Measurements from ENCODE around the gene CDR2L.
A peak's percentile ranks its signal among the peaks of the same experiment; 100 is the strongest.
"Not testable (repeated sequence)": the region's sequence is repeated elsewhere in the genome, so short reads cannot be mapped to it uniquely, and the experiment has no call there.

CDR2L gene

GRCh38 chr17:75020331-75021110, 33.1 kb downstream of the CDR2L start:
- no peak for TF ChIP-seq CTCF (IDR thresholded peaks at IDR 0.05; ENCODE audit: insufficient read depth, low read depth, low read length, missing control alignments)
- no peak overlapping the region for H3K4me3 ChIP-seq (ENCODE audit: low read length)
- no peak for DNase-seq (ENCODE audit: low read depth)

- no peak for TF ChIP-seq CTCF (IDR thresholded peaks at IDR 0.05; ENCODE audit: insufficient read depth, low read depth, low read length, missing control alignments)
- no peak for DNase-seq (ENCODE audit: low read depth)
- no peak overlapping the region for H3K4me3 ChIP-seq (ENCODE audit: low read length)
These were observed 37.4 kb downstream of the CDR2L start for GRCh38 chr17:75024686-75025397.

- DNase-seq (ENCODE audit: low read depth); H3K4me3 ChIP-seq (ENCODE audit: low read length): not testable (repeated sequence)
These were observed 37.9 kb downstream of the CDR2L start for GRCh38 chr17:75025398-75025734.

- DNase-seq (ENCODE audit: low read depth) = peak; percentile 68
- not testable (repeated sequence) for H3K4me3 ChIP-seq (ENCODE audit: low read length)
These were observed 39.2 kb downstream of the CDR2L start for GRCh38 chr17:75026650-75027049.

- no peak overlapping the region for H3K4me3 ChIP-seq (ENCODE audit: low read length)
- no peak for DNase-seq (ENCODE audit: low read depth)
- TF ChIP-seq CTCF (IDR thresholded peaks at IDR 0.05; ENCODE audit: insufficient read depth, low read depth, low read length, missing control alignments) = no peak
These were observed 42.7 kb downstream of the CDR2L start for GRCh38 chr17:75030161-75030560.

- no peak overlapping the region for H3K4me3 ChIP-seq (ENCODE audit: low read length)
- DNase-seq (ENCODE audit: low read depth) = peak; percentile 73
- TF ChIP-seq CTCF (IDR thresholded peaks at IDR 0.05; ENCODE audit: insufficient read depth, low read depth, low read length, missing control alignments) = no peak
These were observed 44.7 kb downstream of the CDR2L start for GRCh38 chr17:75031972-75032719.

GRCh38 chr17:75032720-75033280, 45.4 kb downstream of the CDR2L start:
- no peak for TF ChIP-seq CTCF (IDR thresholded peaks at IDR 0.05; ENCODE audit: insufficient read depth, low read depth, low read length, missing control alignments)
- DNase-seq (ENCODE audit: low read depth) = no peak
- peak overlapping the region; percentile 76 for H3K4me3 ChIP-seq (ENCODE audit: low read length)
